Activated naive CD8-positive, alpha-beta T cell treated with anti-CD3 and anti-CD28 coated beads, Interleukin-2, amount 10 ng/mL, durations not matched to agents 7 days and 5 days (primary cell): ENCODE measurements around the gene VSX1. TPM values are rescaled to one million over a fixed set of nuclear protein-coding genes. Genes with fewer than 3 reads are reported as not detected.
A peak's percentile ranks its signal among the peaks of the same experiment; 100 is the strongest.

Experiments used
- ATAC-seq: fragments of 150-1000 bp; cut with Tn5 transposase; one replicate; pipeline ENCODE4 v1.10.0; 2021; ENCODE audit warnings: low read depth, moderate library complexity
- POLR2A ChIA-PET: fragments of 350-600 bp; sonication (Branson Sonifier 250); formaldehyde crosslinking; loops from one replicate; lab custom pipeline; 2021; ENCODE audit warnings: antibody characterized with exemption; lab: Charles Lee
- DNase-seq: peaks from one replicate; pipeline ENCODE4 v3.0.0; 2021
- H3K27ac Mint-ChIP-seq: one replicate; pipeline ENCODE4 v1.8.0; 2022; ENCODE audit warnings: mild to moderate bottlenecking, mixed read lengths
- H3K27me3 Mint-ChIP-seq: one replicate; pipeline ENCODE4 v1.8.0; 2022; ENCODE audit warnings: mild to moderate bottlenecking, moderate library complexity, mixed read lengths
- H3K36me3 Mint-ChIP-seq: one replicate; pipeline ENCODE4 v1.8.0; 2021; ENCODE audit warnings: mild to moderate bottlenecking, mixed read lengths
- H3K4me1 Mint-ChIP-seq: one replicate; pipeline ENCODE4 v1.8.0; 2021; ENCODE audit warnings: mixed read lengths
- H3K4me3 Mint-ChIP-seq: one replicate; pipeline ENCODE4 v1.8.0; 2022; ENCODE audit warnings: mild to moderate bottlenecking, moderate library complexity, mixed read lengths
- H3K9me3 Mint-ChIP-seq: one replicate; pipeline ENCODE4 v1.8.0; 2021; ENCODE audit warnings: mixed read lengths
- total RNA-seq, 2 experiments: library from RNA; stranded (reverse); gene quantifications; one replicate each; pipeline ENCODE4 v1.2.3, GENCODE V29; 2021

Gene VSX1
- total RNA-seq, 2 experiments from 2014 or later, result not detected

DNA sequence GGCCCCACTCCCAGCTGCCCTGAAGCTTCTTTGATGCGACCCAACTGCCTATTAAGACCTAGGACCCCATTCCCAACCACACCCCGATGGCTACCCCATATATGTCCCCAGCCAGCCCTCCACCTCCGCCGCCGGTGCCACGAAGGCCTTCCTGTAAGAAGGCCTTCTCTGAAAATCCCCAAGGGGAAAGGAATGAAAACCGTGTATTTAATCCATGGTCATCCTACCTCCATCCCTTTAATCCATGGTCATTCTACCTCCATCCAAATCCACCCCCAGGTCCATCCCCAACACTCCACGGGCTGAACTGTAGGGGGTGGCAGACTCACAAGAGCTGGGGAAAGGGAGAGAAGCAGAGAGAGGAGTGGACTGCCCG is 545 bp upstream of the VSX1 start:
- DNase-seq (no peak), ATAC-seq (no peak)
- peaks cover 80% of the 10 kb centered on the region for H3K27me3 Mint-ChIP-seq
- peaks cover 7% of the 10 kb centered on the region for H3K4me1 Mint-ChIP-seq
- H3K4me3 Mint-ChIP-seq, result no peak overlapping the region
- H3K36me3 Mint-ChIP-seq, result no peaks in the 10 kb centered on the region
- H3K9me3 Mint-ChIP-seq, result no peaks in the 10 kb centered on the region
- no peak overlapping the region for H3K27ac Mint-ChIP-seq
- POLR2A ChIA-PET, result no interaction called here

DNA sequence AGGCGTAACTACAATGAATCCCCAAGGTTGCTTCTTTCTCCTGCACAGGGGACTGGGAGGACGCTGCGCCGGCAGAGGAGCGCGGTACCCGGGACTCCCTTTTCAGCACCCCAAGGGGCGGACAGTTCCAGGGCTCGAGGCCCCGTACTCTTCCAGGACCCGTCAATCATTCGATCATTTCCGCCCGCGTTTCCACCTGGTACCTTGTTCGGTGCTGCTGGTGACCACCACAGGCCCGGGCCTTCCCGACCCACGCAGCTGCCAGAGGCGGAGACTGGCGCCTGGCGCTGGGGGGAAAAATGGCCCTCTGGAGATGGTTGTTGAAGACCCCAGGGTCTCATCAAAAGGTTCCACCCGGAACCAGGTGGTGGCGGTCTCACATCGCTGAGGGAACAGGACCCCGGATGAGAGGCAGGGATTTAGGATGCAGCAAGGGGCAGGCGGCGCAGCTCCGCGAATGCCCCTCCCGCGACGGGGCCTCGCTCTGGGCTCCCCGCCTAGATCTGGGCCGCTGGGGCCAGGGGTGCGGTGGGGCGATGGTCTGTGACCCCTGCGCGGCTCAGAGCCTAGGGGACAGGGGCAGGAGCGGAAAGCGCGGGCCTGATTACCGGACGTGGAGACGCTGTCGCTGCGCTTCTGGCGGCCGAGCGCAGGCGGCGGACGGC is 744 bp downstream of the VSX1 start:
- POLR2A ChIA-PET, result no interaction called here
- H3K27ac Mint-ChIP-seq, result no peak overlapping the region

DNA sequence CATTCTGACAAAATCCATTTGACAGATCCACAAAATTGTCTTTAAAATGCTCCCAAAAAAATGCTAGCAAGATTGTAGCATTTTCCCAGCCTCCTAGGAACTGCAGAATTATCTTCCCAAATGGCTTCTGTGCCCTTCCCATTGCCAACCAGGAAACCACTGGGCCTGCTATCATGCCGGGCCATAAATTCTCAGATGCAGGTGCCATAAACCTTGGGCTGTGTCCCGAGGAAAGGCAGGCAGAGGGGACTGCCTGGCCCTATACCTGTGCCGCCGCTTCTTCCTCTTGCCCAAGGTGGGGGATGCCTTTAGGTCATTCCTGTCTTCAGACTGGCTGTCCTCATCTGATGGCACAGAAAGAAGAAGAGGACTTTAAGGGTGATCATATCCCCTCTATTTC is 2.8 kb downstream of the VSX1 start:
- Mint-ChIP-seq H3K4me1 (peaks cover 5% of the 10 kb centered on the region), H3K9me3 (no peaks in the 10 kb centered on the region), H3K4me3 (no peak overlapping the region), H3K27me3 (peaks cover 78% of the 10 kb centered on the region), H3K36me3 (no peaks in the 10 kb centered on the region), H3K27ac (no peak overlapping the region)
- DNase-seq, result no peak
- ATAC-seq, result no peak
- POLR2A ChIA-PET, result no interaction called here

More for the DNA sequence above, 744 bp downstream of the VSX1 start:
- Mint-ChIP-seq H3K27me3 (peaks cover 84% of the 10 kb centered on the region), H3K4me1 (peaks cover 7% of the 10 kb centered on the region), H3K4me3 (no peak overlapping the region), H3K9me3 (no peaks in the 10 kb centered on the region), H3K36me3 (no peaks in the 10 kb centered on the region)
- DNase-seq (peak; percentile 76), ATAC-seq (no peak)

DNA sequence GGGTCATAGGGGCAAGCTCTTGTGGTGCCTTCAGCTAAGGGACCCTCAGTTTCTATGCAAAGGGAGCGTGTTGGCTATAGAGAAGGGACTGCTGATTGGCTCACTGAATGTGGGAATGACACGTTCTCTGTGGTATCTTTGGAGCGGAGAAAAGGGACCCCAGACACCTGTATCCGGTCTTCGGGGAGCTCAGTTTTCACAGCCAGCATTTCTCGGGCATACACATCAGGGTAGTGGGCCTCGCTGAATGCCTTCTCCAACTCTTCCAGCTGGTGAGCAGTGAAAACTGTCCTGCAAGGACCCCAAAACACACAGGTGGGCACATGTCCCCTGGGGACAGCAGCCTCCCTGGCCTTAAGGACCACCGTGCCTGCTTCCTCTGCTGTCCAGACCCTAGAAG is 3.3 kb downstream of the VSX1 start:
- Mint-ChIP-seq H3K4me3 (no peak overlapping the region), H3K4me1 (peaks cover 5% of the 10 kb centered on the region), H3K9me3 (no peaks in the 10 kb centered on the region), H3K27me3 (peaks cover 75% of the 10 kb centered on the region), H3K36me3 (no peaks in the 10 kb centered on the region), H3K27ac (no peak overlapping the region)
- ATAC-seq (no peak), DNase-seq (no peak)
- POLR2A ChIA-PET, result no interaction called here

DNA sequence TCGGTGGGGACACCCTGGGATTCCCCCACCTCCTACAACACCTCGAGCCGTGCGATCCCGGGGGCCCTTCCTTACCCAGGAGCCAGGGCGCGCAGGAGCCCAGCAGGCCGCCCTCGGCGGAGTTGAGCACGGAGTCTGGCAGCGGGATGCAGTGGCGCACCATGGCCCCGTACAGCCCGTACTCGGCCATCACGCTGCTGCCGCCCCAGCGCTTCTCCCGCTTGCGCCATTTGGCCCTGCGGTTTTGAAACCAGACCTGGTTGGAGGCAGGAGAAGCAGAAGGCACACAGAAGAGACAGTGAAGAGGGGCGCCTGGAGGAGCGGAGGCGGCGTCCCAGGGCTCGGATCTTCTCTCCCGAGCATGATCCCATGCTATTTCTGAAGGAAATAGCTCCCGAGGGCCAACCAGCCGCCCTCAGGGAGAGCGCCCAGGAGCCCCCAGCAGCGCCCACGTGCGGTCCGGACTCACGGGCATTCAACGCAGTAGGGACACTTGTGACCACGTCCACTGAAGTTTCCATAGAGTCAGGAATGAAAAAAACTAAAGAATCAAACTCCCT is 4.3 kb downstream of the VSX1 start:
- no peaks in the 10 kb centered on the region for H3K9me3 Mint-ChIP-seq
- H3K36me3 Mint-ChIP-seq, result no peaks in the 10 kb centered on the region
- ATAC-seq, result no peak
- H3K4me3 Mint-ChIP-seq, result peak overlapping the region; percentile 5
- H3K4me1 Mint-ChIP-seq, result peaks cover 4% of the 10 kb centered on the region
- no peak for DNase-seq
- POLR2A ChIA-PET, result no interaction called here
- no peak overlapping the region for H3K27ac Mint-ChIP-seq
- peaks cover 69% of the 10 kb centered on the region for H3K27me3 Mint-ChIP-seq

DNA sequence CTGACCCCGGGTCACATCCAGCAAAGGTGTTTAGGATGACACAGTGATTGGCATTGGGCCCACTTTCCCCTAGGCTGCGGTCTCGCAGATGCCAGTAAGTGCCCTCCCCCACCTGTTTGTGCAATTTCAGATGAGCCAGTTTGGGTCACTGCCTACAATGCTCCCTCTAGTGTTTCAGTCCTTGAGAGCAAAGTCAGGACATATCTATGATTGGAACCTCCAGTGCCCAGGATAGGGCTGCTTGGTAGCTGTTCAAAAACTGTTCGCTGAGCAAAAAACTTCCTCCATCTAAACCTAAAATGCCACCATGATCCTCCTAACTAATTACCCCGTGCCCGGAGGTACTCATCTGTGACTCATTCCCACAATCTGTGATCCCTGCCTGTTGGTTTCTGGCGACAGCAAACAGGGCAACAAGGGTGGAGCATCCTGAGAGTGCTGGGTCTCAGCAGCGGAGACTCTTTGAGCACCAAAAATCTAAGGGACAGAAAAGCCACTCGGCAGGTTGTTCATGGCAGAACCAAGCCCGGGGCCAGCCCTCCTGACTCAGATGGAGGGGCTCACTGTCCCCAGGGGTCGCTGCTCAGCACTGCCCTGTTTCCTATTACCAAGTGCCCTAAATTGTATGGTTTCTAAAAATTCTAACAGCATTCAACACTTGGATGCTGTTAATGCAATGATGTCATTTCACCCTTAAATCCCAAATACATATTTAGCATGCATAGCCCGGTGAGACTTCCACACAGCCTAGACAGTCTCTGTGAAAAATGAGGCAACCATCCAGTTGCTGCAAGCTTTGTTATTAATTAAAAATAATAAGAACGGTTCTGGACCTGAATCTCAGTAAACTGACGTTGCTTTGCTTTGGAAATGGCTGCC is 5.0 kb downstream of the VSX1 start:
- Mint-ChIP-seq H3K9me3 (no peaks in the 10 kb centered on the region), H3K27me3 (peaks cover 69% of the 10 kb centered on the region), H3K36me3 (no peaks in the 10 kb centered on the region), H3K4me3 (no peak overlapping the region), H3K27ac (no peak overlapping the region), H3K4me1 (no peaks in the 10 kb centered on the region)
- ATAC-seq (no peak), DNase-seq (no peak)
- POLR2A ChIA-PET, result no interaction called here

DNA sequence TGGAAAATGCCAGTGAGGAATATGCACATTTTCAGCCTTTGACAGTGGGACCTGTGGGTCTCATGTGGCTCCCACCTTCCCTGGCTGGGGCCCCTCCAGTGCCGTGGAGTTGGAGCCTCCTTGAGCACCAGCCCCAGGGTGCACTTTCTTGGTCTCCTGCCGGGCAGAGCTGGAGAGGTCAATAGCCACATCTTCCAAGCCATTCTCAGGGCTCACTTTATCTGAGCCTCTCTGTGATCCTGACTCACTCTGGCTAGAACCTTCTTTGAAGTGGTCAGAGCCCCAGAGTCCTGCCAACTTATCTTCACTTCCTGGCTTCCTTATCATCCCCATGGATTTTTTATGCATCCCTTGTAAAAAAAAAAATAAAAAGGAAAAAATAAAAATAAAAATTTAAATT is 5.7 kb downstream of the VSX1 start:
- no peaks in the 10 kb centered on the region for H3K36me3 Mint-ChIP-seq
- H3K27ac Mint-ChIP-seq, result no peak overlapping the region
- POLR2A ChIA-PET, result no interaction called here
- no peak for ATAC-seq
- H3K27me3 Mint-ChIP-seq, result peaks cover 74% of the 10 kb centered on the region
- DNase-seq, result no peak
- H3K4me3 Mint-ChIP-seq, result no peak overlapping the region
- no peaks in the 10 kb centered on the region for H3K4me1 Mint-ChIP-seq
- no peaks in the 10 kb centered on the region for H3K9me3 Mint-ChIP-seq

DNA sequence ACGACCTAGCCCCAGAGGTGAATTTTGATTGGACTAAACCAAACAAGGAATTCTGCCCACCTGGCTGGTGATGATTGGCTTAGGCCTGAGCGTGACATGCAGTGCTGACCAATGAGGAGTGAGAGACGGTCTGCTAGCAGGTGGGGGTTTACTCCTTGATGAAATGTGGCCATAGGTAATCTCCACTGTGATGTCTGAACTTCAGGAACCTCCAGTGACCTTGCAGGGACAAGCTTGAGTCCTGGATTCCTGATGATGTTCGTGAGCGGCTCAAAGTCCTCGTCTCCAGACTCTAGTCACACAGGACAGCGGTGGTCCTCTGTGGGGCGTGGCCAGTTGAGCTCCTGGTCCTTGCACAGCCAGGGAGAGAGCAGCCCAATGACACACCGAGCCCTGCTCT is 8.4 kb downstream of the VSX1 start:
- POLR2A ChIA-PET, result no interaction called here
- peaks cover 70% of the 10 kb centered on the region for H3K27me3 Mint-ChIP-seq
- H3K9me3 Mint-ChIP-seq, result no peaks in the 10 kb centered on the region
- H3K27ac Mint-ChIP-seq, result no peak overlapping the region
- DNase-seq (no peak), ATAC-seq (no peak)
- no peaks in the 10 kb centered on the region for H3K36me3 Mint-ChIP-seq
- no peak overlapping the region for H3K4me3 Mint-ChIP-seq
- H3K4me1 Mint-ChIP-seq, result no peaks in the 10 kb centered on the region

DNA sequence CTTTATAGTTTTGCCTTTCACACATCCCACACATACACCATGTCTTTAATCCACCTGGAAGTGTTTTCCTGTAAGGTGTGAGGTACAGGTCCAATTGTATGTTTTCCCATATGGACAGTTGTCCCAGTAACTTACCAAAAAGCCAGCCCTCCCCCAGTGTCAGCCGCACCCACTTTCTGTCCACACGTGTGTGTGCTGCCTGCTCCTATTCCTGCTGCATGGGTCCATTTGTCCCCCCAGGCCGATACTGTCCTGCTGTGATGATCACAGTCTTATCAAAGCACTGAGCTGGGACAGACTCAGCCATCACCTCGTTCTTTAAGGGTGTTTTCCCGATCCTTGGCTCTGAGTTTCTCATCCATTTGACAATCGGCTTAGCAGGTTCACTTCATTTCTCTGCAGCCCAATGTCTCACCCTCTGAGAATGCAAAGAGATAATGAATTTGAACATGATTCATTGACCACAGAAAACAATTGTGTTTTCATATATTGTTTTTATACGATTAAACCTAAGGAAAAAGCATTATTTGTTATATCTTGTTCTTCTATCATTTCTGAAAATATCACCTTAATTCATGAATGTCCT is 9.6 kb downstream of the VSX1 start:
- POLR2A ChIA-PET, result no interaction called here
- H3K9me3 Mint-ChIP-seq, result no peaks in the 10 kb centered on the region
- H3K27ac Mint-ChIP-seq, result no peak overlapping the region
- no peak overlapping the region for H3K4me3 Mint-ChIP-seq
- DNase-seq (no peak), ATAC-seq (no peak)
- no peaks in the 10 kb centered on the region for H3K36me3 Mint-ChIP-seq
- H3K4me1 Mint-ChIP-seq, result no peaks in the 10 kb centered on the region
- peaks cover 62% of the 10 kb centered on the region for H3K27me3 Mint-ChIP-seq

DNA sequence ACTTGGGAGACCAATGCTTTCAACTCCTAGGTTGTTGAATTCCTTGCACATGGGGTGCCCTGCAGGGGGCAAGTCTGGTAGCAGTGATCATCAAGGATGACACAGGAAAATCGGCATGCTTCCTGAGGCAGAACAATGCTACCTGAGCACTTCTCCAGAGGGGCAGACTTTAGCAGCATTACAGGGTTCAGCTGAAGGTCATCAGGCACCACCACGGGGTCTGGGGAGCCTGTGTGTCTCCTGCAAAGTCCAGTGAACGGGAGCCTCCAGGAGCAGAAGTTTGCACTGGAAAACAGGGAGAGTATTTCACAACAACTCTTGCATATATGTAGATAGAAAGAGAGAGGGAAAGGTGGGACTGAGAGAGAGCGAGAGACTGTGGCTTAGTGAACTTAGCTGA is 10.2 kb downstream of the VSX1 start:
- ATAC-seq, result no peak
- Mint-ChIP-seq H3K27me3 (peaks cover 57% of the 10 kb centered on the region), H3K36me3 (no peaks in the 10 kb centered on the region), H3K4me3 (no peak overlapping the region), H3K27ac (no peak overlapping the region), H3K9me3 (no peaks in the 10 kb centered on the region), H3K4me1 (no peaks in the 10 kb centered on the region)
- POLR2A ChIA-PET, result no interaction called here
- no peak for DNase-seq

DNA sequence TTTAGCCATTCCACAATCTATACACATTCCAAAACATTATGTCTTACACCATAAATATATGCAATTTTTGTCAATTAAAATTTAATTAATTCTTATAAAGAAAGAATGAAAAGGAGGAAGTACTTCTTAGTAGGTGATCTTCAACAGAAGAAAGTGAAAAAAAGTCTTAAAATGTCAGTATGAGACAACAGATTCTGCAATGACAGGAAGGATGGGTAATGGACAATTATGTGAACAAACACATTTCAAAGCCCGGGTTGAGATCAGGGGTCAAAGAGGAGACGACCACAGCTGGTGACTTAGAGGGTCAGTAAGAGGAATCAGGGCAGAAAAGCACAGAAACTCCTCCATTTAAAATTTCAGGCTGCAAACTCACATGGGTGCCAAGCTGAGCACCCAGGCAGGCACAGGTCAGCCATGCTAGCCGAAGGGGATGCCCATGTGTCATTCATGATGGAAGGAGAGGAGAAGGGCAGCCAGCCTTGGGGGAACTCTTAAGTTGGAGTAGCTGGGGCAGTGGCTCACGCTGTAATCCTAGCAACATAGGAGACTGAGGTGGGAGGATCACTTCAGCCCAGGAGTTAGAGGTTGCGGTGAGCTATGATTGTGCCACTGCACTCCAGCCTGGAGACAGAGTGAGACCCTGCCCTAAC is 11.0 kb downstream of the VSX1 start:
- Mint-ChIP-seq H3K36me3 (no peaks in the 10 kb centered on the region), H3K27me3 (peaks cover 57% of the 10 kb centered on the region), H3K4me1 (peaks cover 2% of the 10 kb centered on the region), H3K4me3 (no peak overlapping the region), H3K27ac (no peak overlapping the region), H3K9me3 (no peaks in the 10 kb centered on the region)
- DNase-seq (no peak), ATAC-seq (no peak)
- POLR2A ChIA-PET, result no interaction called here

DNA sequence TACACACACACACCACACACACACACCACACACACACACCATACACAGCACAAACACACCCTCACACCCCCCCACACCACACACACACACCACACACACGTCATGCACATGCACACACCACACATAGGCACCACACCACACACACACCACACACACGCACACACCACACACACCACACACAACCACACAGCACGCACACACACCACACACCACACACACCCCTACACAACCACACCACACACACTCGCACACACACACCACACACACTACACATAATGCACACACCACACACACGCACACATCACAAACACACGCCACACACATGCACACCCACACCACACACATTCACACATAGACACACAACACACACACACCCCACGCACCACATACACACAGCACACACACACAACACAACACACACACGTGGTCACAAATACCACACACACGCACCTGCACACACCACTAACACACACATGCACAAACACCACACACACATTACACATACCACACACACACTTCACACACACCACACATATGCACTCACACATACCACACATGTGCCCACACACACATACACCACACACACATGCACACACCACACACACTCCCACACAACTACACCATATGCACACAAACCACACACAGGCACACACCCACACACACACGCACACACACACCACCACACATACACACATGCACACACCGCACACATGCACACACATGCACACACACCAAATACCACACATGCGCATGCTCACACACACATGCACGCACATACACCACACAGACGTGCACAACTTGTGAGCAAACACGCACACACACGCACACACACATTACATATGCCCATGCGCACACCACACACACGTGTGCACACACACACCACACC is 14.6 kb downstream of the VSX1 start:
- ATAC-seq (no peak), DNase-seq (no peak)
- no peak overlapping the region for H3K27ac Mint-ChIP-seq
- H3K4me1 Mint-ChIP-seq, result peaks cover 4% of the 10 kb centered on the region
- H3K36me3 Mint-ChIP-seq, result no peaks in the 10 kb centered on the region
- no peak overlapping the region for H3K4me3 Mint-ChIP-seq
- peaks cover 43% of the 10 kb centered on the region for H3K27me3 Mint-ChIP-seq
- no peaks in the 10 kb centered on the region for H3K9me3 Mint-ChIP-seq
- POLR2A ChIA-PET, result no interaction called here
